HG03342 (cell line): Measurements from ENCODE around the gene NR2F1-AS1.

ENCODE experiments used
- ATAC-seq: cut with Tn5 transposase; IDR thresholded peaks from one replicate; pipeline ENCODE4 v1.9.1; 2021; ENCODE audit warnings: mild to moderate bottlenecking, moderate library complexity; ENCODE audit not compliant: unreplicated experiment

Gene NR2F1-AS1

GRCh38 chr5:93580927-93581445 is at the start of gene NR2F1-AS1:
Gene NR2F1-AS1 (minus strand): TSS chr5:93581219.
- ATAC-seq, result no peak

- no peak for ATAC-seq
Measured at GRCh38 chr5:93626801-93627200, 45.8 kb upstream of the NR2F1-AS1 start.

GRCh38 chr5:93623153-93623552 is 42.1 kb upstream of the NR2F1-AS1 start:
- no peak for ATAC-seq

- ATAC-seq, result no peak
Measured at GRCh38 chr5:93622240-93622885, 41.3 kb upstream of the NR2F1-AS1 start.

GRCh38 chr5:93621327-93621798 is 40.3 kb upstream of the NR2F1-AS1 start:
- ATAC-seq, result no peak

- peak; percentile 96 for ATAC-seq
Measured at GRCh38 chr5:93620487-93621326, 39.7 kb upstream of the NR2F1-AS1 start.

- ATAC-seq, result no peak
Measured at GRCh38 chr5:93616538-93617174, 35.6 kb upstream of the NR2F1-AS1 start.

GRCh38 chr5:93612855-93613243 is 31.8 kb upstream of the NR2F1-AS1 start:
- no peak for ATAC-seq

- no peak for ATAC-seq
Measured at GRCh38 chr5:93611976-93612854, 31.2 kb upstream of the NR2F1-AS1 start.

GRCh38 chr5:93611273-93611975 is 30.4 kb upstream of the NR2F1-AS1 start:
- ATAC-seq, result no peak

- ATAC-seq, result no peak
Measured at GRCh38 chr5:93610581-93611272, 29.7 kb upstream of the NR2F1-AS1 start.

GRCh38 chr5:93609762-93610161 is 28.7 kb upstream of the NR2F1-AS1 start:
- no peak for ATAC-seq

GRCh38 chr5:93608855-93609254 is 27.8 kb upstream of the NR2F1-AS1 start:
- ATAC-seq, result no peak

- ATAC-seq, result peak; percentile 60
Measured at GRCh38 chr5:93607367-93608258, 26.6 kb upstream of the NR2F1-AS1 start.

GRCh38 chr5:93606382-93606752 is 25.3 kb upstream of the NR2F1-AS1 start:
- no peak for ATAC-seq

- ATAC-seq, result no peak
Measured at GRCh38 chr5:93604644-93605515, 23.9 kb upstream of the NR2F1-AS1 start.
